ENCODE measurements around the gene SLC10A1. TPM values are rescaled to one million over a fixed set of nuclear protein-coding genes. Genes with fewer than 3 reads are reported as not detected.

Gene SLC10A1
- total RNA-seq, 1 experiment from 2014 or later: not detected

DNA sequence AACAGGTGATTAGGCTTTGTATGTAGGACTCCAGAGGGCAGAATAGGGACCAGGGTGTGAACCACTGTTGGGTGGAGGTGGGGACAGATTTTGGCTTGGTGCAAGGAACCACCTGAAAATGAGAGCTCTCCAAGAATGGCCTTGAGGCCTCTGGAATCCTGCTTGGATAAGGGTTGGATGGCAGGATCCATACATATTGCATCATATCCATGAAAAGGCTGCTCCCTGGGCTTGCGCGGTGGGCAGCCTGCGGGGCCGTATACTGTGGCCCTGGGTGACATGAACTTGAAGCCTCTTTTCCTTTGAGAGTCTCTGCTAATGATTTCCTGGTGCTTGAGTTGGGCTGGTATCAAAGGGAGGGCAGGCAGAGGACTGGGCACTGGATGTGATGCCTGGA, 1.3 kb upstream of the SLC10A1 start:
- Histone ChIP-seq H3K9ac (ENCODE audit: extremely low read depth, insufficient read length, low read length) (no peak overlapping the region), H3T11ph (ENCODE audit: low read length) (no peak overlapping the region), H4K91ac (ENCODE audit: insufficient read length, low read depth, low read length) (no peak overlapping the region), H3K4me2 (ENCODE audit: insufficient read depth, insufficient read length, low read length) (no peak overlapping the region), H4K5ac (ENCODE audit: insufficient read length, low read depth, low read length) (no peak overlapping the region), H3K79me2 (ENCODE audit: insufficient read depth, low read length) (no peaks in the 10 kb centered on the region), H3K79me1 (ENCODE audit: insufficient read depth, low read depth, low read length, poor library complexity, severe bottlenecking) (no peaks in the 10 kb centered on the region), H3K18ac (ENCODE audit: insufficient read length, low read depth, low read length) (no peak overlapping the region), H2BK20ac (ENCODE audit: low read depth, low read length, poor library complexity, severe bottlenecking) (no peak overlapping the region), H3K27ac (ENCODE audit: insufficient read length, low read depth, low read length) (no peak overlapping the region), H2BK15ac (ENCODE audit: low read depth, low read length) (no peak overlapping the region), H2BK5ac (ENCODE audit: insufficient read length, low read length) (no peak overlapping the region), H2BK120ac (ENCODE audit: low read depth, low read length, poor library complexity, severe bottlenecking) (no peak overlapping the region), H2AFZ (ENCODE audit: low read length) (no peak overlapping the region), H4K8ac (replicated peaks; ENCODE audit: insufficient read length, low read depth, low read length) (no peak overlapping the region), H4K20me1 (ENCODE audit: control insufficient read depth, insufficient read depth, insufficient read length) (no peaks in the 10 kb centered on the region), H3K56ac (ENCODE audit: insufficient read length, low read depth, low read length) (no peak overlapping the region), H3K27me3 (ENCODE audit: insufficient read depth, low read length) (no peaks in the 10 kb centered on the region), H3K23me2 (ENCODE audit: insufficient read length, low read depth, low read length, poor library complexity, severe bottlenecking) (no peaks in the 10 kb centered on the region), H3K9me3 (ENCODE audit: control insufficient read depth, low read depth, low read length) (no peaks in the 10 kb centered on the region), H2BK12ac (ENCODE audit: insufficient read length, low read depth, low read length) (no peak overlapping the region), H3K4me1 (ENCODE audit: insufficient read depth, low read length) (peaks cover 5% of the 10 kb centered on the region; the same call in 1 of the 2 replicates), H3K4ac (ENCODE audit: low read depth, low read length) (no peak overlapping the region), H3K23ac (ENCODE audit: insufficient read length, low read depth, low read length) (no peak overlapping the region), H2AK5ac (ENCODE audit: insufficient read length, low read length) (no peak overlapping the region), H3K14ac (ENCODE audit: insufficient read depth, low read length) (no peak overlapping the region)
- Mint-ChIP-seq H3K36me3 (ENCODE audit: insufficient read depth in 1 of 3, low read depth in 3 of 3) (peaks cover 0 to 10% (median 3%) of the 10 kb centered on the region in 3 experiments; a peak in 3 of 7 replicates), H3K27ac (peak overlapping the region in 1 of 3 experiments; percentile 93; a peak in 2 of 7 replicates), H3K9me3 (peaks cover 5 to 9% of the 10 kb centered on the region in 2 experiments), H3K4me1 (peaks cover 10 to 23% of the 10 kb centered on the region in 2 experiments), H3K27me3 (ENCODE audit: low read depth) (peaks cover 7% of the 10 kb centered on the region), H3K4me3 (no peak overlapping the region)
- WGBS (ENCODE audit: extremely low coverage, insufficient read length, low lambda C conversion rate): no CpG with 5 or more reads among the region's 4 CpGs
- no peak for DNase-seq
- TF ChIP-seq, protein P1, sequence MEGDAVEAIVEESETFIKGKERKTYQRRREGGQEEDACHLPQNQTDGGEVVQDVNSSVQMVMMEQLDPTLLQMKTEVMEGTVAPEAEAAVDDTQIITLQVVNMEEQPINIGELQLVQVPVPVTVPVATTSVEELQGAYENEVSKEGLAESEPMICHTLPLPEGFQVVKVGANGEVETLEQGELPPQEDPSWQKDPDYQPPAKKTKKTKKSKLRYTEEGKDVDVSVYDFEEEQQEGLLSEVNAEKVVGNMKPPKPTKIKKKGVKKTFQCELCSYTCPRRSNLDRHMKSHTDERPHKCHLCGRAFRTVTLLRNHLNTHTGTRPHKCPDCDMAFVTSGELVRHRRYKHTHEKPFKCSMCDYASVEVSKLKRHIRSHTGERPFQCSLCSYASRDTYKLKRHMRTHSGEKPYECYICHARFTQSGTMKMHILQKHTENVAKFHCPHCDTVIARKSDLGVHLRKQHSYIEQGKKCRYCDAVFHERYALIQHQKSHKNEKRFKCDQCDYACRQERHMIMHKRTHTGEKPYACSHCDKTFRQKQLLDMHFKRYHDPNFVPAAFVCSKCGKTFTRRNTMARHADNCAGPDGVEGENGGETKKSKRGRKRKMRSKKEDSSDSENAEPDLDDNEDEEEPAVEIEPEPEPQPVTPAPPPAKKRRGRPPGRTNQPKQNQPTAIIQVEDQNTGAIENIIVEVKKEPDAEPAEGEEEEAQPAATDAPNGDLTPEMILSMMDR (conservative IDR thresholded peaks at IDR 0.05): no peak

Measured in H9 (cell line).